Right kidney (tissue), 1 donor: ENCODE measurements around the gene GALNS.
"Not testable (repeated sequence)": the region's sequence is repeated elsewhere in the genome, so short reads cannot be mapped to it uniquely, and the experiment has no call there.

ENCODE experiments used
- DNase-seq: peaks from one replicate; pipeline ENCODE4 v3.0.0-alpha.2; 2016

GALNS gene

DNA sequence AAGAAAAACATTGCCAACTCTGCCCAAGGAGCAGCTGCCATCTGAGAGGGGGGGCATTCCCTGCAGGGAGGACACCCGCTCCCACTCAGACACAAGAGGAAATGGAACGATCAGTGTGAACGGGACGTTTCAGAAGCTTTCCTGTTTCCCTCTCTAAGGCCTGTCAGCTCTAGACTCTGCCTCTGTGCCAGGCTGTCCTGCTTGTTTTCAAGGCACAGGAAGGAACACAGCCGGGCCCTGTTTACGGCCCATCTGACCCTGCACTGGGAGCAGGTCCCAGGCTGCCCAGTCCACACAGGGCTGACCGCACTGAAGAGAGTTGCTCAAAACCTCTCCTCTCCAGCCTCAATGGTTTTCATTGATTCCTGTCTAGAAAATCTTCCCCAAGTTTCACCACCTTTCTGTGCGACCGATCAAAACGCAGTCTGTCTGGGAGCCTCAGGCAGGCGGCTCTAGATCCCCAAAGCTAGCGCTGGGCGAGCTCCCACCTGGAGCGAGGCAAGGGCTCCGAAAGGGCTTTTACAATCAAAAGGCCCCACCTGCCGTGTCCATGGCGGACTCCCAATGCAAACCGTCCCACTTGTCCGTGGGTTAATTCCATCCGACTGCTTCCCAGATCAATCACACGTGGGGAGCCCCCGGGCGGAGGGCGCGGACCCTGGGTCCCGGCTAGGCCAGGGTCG lies 73.2 kb downstream of the GALNS start:
- DNase-seq, result no peak

DNA sequence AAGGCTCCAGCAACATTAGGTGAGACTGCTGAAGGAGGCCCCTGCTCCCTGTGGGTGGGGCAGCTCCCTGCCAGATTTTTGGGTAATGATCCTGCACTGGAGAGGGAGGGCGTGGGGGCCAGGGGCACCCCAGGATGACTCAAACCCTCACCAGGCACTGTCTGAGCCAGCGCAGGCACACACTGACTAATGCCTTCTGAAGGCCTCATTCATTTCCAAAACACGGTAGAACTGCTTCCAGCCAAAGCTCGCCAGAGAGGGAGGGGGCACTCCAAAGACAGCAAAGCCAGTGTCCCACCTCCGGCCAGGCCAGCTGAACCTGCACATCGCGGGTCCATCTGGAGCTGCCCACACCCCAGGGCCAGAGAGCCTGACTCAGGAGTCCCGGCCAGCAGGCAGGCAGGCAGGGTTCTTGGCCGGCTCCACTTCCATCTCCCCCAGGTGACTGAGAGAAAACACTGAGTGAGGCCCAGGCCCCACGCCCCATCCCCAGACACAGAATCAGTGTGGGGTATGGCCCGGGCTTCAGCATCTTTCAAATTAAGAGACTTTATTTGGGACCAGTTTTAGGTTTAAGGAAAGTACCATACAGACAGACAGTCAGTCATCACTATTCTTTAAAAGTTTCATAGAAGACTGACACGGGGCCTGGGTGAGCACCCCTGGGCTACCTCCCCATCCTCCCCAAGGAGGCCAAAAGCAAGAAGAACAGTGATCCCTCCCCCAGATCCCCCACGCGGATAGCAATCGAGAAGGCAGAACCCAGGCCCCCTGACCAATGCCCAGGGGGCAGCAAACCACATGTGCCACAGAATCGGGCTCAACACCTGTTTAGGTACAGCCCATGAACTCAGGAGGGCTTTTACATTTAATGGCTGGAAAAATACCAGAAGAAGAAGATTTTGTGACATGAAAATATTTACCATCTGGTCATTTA lies 74.0 kb downstream of the GALNS start:
- DNase-seq, result no peak

DNA sequence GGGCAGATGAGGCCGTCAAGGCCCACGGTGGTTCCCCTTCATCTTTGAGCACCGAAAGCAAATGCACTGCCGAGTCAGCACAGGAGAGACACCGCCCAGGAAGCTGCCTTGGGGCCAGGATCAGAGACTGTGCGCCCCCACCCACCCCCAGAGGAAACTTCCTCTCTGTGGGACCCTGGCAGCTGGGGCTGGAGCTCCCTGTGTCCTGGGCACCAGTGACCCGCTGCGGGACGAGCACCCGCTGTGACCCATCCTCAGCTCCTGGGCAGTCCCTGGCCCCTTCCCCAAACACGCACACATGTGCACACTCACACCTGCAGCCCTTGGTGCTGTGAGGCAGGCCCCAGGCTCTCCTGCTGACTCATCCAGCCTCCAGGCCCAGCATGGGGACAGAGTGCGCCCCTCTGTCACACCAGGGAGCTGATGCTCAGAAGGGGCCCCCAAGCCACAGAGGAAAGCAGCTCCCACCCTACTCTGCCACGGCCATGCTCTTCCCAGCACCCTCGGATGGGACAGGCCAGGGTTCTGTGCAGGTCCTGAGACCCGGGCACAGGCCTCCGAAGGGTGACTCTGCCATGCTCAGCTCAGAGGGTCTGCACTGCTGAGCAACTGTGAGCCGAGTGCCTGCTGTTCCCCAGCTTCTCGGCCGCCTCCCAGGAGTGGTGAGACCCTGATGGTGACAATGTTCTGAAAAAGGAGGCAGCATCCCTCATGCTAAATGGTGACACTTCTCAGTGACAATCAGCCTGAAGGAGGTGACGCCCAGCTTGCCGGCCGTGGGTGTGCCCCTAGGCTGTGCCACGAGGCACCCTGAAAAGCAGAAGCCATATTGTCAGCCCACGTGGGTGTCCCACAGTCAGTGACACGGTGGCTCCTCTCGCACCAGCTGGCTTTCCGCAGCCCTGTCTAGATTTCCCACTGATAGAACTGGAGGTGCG lies 75.3 kb downstream of the GALNS start:
- no peak for DNase-seq

DNA sequence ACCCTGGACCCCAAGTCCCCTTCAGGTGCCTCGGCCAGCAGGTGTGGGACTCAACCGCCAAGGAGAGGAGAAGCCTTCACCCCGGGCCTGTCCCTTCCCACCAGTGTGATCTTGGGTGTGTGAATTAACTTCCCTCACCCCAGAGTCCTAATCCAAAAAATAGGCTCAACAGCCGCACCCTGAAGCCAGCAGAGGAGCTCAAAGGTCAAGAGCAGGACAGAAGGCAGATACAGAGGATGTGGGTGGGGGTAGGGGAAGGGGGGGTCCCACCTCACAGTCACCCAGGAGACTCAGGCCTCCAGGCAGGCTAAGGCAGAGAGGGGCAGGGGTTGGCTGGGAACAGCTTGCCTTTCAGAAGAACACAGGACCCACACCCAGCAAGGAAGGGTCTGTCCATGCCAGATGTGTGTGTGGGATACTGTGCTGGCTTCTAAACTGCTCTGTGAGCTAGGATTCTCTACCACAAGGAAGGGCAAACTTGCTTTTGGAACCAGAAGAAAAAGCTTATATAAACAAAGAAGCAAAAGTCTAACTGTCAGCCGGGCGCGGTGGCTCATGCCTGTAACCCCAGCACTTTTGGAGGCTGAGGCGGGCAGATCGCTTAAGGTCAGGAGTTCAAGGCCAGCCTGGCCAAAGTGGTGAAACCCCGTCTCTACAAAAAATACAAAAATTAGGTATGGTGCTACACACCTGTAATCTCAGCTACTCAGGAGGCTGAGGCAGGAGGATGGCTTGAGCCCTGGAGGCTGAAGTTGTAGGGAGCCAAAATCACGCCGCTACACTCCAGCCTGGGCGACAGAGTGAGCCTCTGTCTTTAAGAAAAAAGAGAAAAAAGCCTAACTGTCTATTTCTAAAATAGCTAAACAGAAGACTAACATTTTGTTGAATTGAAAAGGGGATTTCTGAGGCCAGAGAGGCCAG lies 76.3 kb downstream of the GALNS start:
- DNase-seq, result no peak

DNA sequence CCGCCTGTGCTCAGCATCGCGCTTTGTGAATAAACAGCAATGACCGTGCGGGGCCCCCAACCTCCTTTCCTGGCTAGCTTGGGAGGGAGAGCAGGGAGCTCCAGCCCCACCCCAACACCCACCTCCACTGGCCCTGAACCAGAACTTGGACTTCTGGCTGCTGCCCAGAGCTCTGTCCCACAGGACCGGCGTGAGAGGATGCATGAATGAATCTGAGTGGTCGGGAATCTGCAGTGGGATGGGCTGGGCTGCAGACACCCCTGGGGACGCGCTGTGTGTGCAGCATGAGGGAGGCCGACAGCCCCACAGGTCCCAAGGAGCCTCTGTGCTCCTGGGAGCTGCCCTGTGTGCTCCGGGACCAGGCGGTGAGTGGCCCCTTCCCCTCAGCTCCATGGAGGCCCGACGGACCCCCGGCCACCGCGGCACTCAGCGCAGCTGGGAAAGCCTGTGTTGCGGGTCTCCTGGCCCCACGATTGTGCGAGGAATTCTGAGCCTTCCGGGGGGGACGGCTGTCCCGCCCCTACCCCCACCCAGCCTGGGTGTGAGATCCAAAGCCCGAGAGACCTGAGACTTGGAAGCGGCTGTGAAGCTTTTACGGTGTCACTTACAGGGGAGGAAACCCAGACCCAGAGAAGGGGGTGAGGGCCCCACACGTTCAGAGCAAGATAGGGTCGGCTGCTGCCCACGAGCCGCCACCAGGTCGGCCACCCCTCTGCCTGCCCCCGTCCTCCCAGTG lies 77.2 kb downstream of the GALNS start:
- DNase-seq, result no peak

DNA sequence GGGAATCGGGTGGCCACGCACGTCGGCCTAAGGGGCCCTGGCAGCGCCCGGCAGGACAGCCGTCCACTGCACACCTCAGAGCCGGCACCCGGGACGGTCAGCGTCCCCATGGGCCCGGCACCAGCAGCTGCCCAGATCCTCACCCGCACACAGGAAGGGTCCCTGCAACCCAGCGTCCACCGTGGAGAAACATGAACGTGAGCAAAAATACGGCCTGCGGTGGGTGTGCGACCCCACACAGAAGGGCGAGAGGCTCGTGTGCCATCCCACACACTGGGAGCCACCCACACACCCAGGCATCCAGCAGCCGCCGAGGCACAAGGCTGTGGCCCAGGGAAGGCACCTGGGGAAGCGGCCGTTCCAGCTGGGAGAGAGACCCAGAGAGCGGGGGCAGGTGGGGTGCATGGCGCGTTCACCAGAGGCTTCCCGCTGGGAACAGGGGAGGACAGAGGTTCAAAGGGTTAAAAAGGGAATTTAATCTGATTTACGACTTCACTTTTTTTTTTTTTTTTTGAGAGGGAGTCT lies 78.1 kb downstream of the GALNS start:
- no peak for DNase-seq

DNA sequence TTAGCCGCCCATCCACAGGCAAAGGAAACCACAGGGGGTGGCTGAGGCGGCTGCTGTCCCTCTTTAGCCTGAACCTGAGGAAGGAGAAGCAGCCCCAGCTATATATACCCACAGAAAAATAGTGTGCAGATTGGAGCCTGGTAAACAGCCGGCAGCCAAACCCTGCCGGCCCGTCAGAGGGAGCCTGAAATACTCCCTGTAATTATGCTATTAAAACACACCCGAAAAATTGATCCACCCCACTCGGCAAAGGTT lies 78.5 kb downstream of the GALNS start:
- DNase-seq, result no peak

DNA sequence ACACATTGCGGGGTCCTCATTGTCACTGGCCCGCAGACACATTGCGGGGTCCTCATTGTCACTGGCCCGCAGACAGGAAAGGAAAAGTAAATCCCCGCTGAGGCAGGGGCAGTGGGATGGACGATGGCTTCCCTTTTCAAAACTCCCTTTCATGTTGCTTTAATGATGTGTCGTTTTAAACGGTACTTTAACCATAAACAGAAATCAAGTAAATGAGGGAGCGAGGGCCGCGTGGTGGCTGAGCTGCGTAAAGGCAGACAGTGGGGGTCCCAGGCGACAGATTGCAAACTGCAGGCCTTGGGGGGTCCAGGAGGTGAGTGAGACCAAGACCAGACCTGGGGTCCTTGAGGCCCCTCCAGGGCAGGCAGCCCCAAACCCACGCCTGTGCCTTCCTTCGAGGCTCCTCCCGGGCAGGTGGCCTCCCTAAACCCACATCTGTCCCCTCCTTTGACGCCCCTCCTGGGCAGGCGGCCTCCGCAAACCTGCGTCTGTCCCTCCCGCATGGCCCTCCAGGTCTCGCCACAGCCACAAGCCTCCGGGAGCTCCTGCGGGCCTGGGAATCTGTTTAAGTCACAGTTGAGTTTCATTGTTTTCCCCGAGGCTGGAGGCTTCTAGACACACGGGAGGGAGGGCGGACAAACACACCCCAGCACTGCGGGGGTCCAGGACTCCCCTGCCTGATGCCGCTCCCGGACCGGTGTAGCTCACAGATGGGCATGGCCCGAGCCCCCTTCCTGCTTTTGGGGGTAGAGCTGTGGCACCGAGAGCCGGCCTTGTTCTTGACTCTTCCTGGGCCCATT lies 79.1 kb downstream of the GALNS start:
- DNase-seq, result no peak

DNA sequence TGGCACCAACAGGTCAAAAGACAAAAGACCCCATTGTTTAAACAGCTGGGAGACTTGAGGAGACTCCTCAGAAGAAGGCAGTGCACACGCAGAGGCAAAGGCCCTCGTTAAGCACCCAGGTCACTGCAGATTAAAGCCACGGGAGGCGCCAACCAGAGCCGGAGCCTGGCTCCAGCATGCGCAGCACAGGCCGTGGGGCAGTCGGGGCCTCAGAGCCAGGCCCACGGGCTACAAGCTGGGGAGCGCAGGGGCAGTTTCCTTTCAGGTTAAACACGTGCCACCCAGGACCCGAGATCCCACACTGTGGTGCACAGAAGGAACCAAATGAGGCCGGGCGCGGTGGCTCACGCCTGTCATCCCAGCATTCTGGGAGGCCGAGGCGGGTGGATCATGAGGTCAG lies 80.9 kb downstream of the GALNS start:
- DNase-seq, result no peak

DNA sequence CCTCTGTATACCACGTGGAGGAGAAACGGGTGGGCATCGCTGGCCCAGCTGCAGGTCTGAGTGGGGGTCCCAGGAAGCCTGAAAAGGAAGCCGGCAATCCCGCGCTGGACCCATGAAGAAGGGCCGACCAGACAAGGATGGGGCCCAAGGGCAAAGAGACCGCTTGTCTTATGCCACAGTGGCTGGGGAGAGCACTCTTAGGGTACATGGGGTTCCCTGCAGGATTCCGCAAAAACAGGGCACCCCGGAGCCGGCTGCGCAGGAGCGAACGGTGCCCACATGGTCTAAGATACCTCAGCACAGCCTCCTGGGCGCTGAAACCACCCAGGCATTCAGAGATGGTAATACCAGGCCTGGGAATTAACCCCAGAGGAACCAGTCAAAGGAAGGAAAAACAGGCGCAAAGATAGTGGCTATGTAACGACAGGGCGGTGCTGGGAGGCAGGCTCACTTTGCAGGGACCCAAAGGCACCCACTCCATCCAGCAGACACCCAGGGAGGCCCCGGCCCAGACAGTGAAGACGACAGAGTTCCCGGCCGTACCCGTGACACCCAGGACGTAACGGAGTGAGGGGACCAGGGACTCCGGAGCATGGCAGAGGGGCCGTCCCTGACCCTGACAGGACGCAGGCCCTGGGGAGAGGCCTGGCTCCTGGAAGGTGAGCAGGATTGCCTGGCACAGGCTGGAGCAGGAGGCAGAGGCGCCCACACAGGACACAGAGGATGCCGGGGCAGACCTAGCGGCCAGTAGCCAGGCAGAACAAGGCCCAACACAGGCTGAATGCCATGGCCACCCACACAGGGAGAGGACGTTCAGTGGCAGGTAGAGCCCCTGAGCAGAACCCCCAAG lies 82.0 kb downstream of the GALNS start:
- no peak for DNase-seq

DNA sequence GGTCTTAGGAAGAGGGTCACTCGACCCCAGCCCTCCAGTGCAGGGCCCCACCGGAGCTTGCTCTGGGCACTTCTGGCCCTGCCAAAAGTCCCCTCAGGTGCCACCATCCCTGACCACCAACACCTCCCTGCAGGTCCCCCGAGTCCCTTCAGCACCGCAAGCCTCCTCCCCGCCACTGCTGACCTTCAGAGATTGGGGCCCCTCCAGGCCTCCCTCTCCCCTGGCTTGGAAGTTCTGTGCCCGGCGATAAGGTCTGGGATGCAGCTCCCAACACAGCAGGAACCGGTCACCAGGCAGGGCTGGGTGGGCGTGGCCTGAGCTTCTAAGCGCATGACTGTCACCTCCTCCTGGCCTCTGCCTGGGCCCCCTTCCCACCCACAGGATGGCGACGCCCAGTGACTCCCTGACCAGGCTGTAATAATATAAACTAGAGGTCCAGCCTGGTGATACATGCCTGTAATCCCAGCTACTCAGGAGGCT lies 82.9 kb downstream of the GALNS start:
- no peak for DNase-seq

DNA sequence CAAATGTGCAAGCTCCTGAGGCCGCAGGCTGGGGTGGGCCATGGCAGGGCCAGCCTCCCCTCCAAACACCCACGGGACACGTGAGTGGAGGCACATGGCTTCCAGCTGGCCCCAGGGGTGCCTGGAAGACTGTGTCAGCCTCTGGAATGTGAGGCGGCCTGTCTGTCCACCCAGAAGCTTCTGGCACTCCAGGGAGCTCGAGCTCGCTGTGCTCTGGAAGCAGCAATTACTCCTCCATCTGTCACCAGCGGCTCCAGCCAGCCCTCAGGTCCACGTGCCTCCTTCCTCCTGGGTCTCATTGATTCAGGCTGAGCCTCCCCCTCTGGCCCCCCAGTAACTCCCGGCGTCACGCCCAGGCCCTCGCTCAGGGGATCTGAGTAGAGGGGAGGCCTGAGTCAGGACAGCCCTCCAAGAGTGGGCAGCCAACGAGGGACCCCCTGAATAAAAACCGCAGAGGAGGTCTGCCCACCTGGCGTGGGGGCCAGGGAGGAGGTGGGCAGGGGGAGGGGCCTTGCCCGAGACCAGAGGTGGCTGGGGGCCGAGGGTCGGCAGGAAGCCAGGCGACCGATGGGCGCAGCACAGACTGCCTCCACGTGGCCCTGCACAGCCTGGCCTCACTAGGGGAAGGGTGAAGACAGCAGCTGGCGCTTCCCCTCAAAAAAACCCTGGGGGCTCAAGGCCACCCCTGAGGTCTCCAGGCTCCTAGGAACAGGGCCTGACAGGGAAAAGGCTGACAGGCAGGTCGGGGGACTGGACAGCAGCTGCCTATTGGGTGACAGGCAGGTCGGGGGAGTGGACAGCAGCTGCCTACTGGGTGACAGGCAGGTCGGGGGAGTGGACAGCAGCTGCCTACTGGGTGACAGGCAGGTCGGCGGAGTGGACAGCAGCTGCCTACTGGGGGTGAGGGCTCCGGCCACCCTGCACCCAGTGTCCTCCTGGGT lies 83.6 kb downstream of the GALNS start:
- DNase-seq, result peak; percentile 47

DNA sequence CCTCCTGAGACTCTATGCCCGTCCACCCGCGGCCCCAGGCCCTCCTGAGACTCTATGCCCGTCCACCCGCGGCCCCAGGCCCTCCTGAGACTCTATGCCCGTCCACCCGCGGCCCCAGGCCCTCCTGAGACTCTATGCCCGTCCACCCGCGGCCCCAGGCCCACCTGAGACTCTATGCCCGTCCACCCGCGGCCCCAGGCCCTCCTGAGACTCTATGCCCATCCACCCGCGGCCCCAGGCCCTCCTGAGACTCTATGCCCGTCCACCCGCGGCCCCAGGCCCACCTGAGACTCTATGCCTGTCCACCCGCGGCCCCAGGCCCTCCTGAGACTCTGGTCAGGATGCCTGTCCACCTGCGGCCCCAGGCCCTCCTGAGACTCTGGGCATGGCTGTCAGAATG lies 85.0 kb downstream of the GALNS start:
- not testable (repeated sequence) for DNase-seq

DNA sequence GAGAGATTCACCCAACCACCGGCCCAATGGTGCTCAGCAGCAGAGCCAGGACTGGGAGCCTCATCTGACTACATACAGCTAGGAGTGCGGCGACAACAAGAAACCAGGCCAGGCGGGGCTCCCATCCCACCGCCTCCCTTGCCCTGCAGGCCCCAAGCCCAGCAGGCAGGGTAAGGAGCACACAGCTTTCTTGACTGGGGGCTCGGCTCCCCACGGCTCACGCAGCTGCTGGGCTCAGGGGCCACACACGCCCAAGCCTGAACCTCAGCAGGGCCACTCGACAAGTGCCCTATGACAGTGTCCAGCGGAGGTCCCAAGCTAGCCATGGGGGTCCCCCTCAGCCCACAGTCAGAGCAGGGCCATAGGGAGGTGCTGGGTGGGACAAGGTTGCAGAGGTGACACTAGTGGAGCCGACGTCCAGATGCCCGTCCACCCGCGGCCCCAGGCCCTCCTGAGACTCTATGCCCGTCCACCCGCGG lies 85.4 kb downstream of the GALNS start:
- no peak for DNase-seq

DNA sequence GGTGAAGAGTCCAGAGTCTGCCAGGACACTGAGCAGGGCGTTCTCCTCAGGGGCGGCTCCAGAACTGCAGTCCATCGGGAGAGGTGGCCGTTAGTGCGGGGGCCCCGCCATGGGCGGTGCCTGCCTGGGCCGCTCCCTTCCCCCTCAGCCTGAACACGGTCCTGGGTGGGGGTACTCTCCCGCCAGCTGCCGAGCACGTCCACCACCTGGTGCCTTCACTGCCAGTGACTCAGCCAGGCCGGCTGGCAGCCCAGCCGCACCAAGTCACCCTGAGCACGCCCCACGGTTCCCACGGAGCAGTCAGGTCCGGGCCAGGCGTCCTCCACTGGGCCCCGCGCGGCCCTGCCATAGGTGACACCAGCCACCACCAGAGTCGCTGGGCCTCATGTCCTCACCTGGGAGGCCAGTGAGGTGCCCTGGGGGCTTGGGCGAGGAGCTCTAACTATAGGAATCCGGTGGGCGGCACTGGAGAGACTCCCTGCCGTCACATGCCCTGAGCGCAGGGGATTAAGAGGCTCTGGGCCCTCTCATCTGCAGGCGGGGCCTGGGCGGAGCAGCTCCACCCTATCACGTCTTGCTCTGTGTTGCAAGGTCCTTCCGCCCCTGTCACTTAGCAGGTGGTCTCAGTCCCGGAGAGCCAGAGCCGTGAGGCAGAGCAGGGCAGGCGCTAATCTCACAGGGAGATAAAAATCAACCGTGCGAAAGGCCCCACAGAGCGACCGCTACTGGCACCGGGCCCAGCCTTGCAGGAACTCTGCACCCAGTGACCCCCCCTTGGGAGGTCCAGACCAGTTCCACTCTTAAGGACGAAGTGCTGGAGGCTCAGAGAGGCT lies 86.1 kb downstream of the GALNS start:
- DNase-seq, result peak; percentile 70
